Omental fat pad (tissue), 4 donors: ENCODE data around the gene ESYT3. TPM values are rescaled to one million over a fixed set of nuclear protein-coding genes. Genes with fewer than 3 reads are reported as not detected.

Experiments used
- ATAC-seq: fragments of 150-250 bp; one replicate; pipeline ENCODE4 v1.9.1; 2016; ENCODE audit warnings: mild to moderate bottlenecking, moderate library complexity; ENCODE audit not compliant: low FRiP score
- DNase-seq: peaks from one replicate; pipeline ENCODE4 v3.0.0-alpha.2; 2019; ENCODE audit warnings: low spot score
- CTCF ChIP-seq, 3 donors: fragments of 450-650 bp; IDR thresholded peaks; one replicate each; pipeline ENCODE4 v1.5.1; 2016 to 2017; ENCODE audit warnings: antibody characterized with exemption in 3 of 3, mild to moderate bottlenecking in 3 of 3, moderate library complexity in 2 of 3
- total RNA-seq, 4 donors: library from RNA; depleted of rRNA; stranded (reverse); fragments of >200 nt; gene quantifications; one replicate each; pipeline ENCODE4 v1.1.0, GENCODE V29; 2016

ESYT3 gene
- total RNA-seq, 4 donors from 2014 or later: 0.75 to 2.3 (median 1.5) TPM; not detected in 1

- DNase-seq (no peak), ATAC-seq (no peak)
- no peak for TF ChIP-seq CTCF (IDR thresholded peaks at IDR 0.05)
Observed at GRCh38 chr3:138437281-138437680, 2.9 kb downstream of the ESYT3 start.

- DNase-seq: no peak
- no peak for ATAC-seq
- TF ChIP-seq CTCF (IDR thresholded peaks at IDR 0.05): no peak
Observed at GRCh38 chr3:138438896-138439295, 4.5 kb downstream of the ESYT3 start.

- no peak for DNase-seq
- ATAC-seq: no peak
- no peak for TF ChIP-seq CTCF (IDR thresholded peaks at IDR 0.05)
Observed at GRCh38 chr3:138439646-138440045, 5.2 kb downstream of the ESYT3 start.

GRCh38 chr3:138440121-138440521, 5.7 kb downstream of the ESYT3 start:
- no peak for DNase-seq
- no peak for ATAC-seq
- TF ChIP-seq CTCF (IDR thresholded peaks at IDR 0.05): no peak

GRCh38 chr3:138440596-138440995, 6.2 kb downstream of the ESYT3 start:
- ATAC-seq: no peak
- no peak for DNase-seq
- TF ChIP-seq CTCF (IDR thresholded peaks at IDR 0.05): no peak

GRCh38 chr3:138441256-138441655, 6.8 kb downstream of the ESYT3 start:
- DNase-seq: no peak
- no peak for TF ChIP-seq CTCF (IDR thresholded peaks at IDR 0.05)
- no peak for ATAC-seq

- no peak for DNase-seq
- no peak for TF ChIP-seq CTCF (IDR thresholded peaks at IDR 0.05)
- ATAC-seq: no peak
Observed at GRCh38 chr3:138441742-138442141, 7.3 kb downstream of the ESYT3 start.
